GM18519 (cell line): Measurements from ENCODE around the gene NKAIN4.

Experiments used
- ATAC-seq: cut with Tn5 transposase; IDR thresholded peaks from one replicate; pipeline ENCODE4 v1.9.1; 2021; ENCODE audit warnings: mild to moderate bottlenecking, moderate library complexity; ENCODE audit not compliant: unreplicated experiment, low FRiP score

Gene NKAIN4

DNA sequence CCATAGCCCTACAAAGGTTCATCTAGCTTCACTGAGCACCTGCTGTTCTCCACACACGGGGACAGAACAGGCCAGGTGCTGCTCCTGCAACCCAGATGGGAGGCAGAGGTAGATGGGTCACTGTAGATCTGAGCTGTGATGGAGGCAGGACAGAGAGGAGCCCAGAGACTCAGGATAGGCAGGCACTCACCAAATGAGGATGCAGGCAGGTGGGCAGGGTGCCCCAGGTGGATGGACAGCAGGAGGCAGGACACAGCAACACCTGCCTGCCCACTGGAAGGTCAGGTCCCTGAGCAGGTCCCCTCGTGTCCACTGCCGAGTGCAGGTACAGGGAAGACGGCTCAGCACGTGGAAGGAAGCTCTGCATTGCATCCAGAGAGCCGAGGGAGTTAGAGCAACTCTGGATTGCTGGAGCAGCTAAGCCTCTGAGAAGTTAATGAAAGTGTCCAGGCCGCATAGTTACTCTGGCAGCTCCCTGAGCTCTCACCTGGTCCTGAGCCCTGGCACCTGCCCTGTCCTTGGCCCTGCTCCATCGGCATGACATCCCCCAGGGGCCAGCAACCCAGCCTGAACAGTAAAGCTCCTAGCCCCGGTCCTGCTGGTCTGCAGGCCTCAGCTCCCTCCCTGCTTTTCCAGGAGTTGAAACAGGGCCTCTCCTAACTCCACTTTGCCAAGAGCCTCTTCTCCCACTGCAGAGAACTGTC is 33.4 kb downstream of the NKAIN4 start:
- no peak for ATAC-seq

DNA sequence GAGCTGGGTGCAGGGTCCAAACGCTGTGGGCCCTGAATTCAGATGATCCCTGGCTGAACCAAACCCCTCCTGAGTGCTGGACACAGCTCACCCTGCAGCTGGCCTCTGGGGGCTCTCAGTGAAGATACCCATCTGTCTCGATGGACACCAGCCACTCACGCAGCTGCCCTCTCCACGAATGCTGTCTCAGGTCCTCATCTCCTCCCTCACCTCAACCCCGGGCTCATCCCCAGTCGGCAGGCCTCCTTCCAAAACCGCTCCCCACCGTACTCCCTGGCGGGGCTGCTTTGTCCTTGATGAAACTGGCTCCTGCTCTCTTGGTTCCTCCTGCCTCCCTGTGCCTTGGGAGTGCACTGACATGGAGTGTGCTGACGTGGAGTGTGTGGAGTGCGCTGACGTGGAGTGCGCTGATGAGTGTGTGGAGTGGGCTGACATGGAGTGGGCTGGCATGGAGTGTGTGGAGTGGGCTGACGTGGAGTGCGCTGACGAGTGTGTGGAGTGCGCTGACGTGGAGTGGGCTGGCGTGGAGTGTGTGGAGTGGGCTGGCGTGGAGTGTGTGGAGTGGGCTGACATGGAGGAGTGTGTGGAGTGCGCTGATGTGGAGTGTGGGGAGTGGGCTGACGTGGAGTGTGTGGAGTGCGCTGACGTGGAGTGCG is 34.3 kb downstream of the NKAIN4 start:
- no peak for ATAC-seq

DNA sequence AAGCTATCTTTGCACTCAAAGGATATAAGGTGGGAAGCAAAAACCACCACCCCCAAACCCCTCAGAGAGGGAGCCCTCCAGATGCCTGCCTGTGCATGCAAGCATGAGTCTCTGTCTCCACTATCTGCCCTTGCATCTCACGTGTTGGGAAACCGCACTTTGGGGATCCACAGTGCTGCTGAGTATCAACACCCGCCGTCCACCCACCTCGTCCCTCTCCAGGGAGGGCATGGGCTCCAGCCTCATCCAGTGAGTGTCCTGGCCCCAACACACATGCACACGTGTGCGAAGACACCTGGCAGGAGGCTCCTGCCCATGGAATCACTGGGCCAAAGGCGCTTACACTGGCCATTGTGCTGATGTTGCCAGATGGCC is 34.8 kb downstream of the NKAIN4 start:
- no peak for ATAC-seq

DNA sequence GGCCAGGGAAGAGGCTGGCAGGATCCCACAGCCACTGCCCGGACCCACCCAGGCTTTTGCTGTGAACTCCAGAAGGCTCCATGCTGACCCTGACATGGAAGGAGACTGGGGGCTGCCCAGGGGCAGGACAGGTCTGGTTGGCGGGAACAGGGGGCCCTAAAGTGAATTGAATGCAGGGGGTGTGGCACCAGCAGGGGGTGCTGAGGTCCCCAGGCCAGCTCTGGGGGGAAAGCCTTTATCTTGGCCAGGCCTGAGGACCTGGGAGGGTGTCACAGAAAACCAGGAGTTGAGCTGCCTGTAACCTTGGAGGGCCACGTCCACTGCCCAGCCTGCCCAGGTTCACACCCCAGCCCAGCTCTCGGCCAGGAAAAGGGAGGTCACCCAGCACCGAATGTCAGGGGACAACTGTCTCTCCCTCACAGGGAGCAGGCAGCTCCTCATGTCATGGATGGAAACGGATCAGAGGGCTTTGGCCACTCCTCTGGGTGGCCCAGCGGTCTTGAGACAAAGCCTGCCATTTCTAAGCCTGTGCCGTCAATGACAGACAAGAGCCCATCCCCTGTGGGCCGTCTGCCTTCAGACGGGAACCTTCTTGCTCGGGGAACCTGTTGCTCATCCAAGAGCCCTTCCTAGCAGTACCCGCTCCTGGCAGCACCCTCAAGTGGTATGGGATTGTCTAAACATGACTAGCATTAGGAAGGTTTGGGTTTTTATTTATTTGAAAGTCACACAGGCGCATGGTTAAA is 35.4 kb downstream of the NKAIN4 start:
- ATAC-seq = no peak

DNA sequence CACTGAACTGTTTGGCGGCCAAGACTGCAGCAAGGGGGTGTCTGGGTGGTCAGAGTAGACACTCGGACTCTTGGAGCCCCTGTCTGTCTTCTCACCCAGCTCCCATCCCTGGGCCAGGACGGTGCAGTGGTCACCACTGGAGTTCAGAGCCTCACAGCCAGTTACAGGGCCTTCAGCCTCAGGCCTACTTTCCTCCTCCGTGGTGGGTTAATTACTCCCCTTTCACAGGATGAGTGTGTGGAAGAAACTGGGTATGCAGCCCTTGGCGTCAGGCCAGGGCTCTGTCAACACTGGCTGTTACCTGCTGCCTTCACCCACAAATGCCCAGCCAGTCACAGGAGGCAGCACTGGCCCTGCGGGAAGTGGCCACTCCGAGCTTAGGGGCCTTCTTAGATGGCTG is 36.6 kb downstream of the NKAIN4 start:
- no peak for ATAC-seq

DNA sequence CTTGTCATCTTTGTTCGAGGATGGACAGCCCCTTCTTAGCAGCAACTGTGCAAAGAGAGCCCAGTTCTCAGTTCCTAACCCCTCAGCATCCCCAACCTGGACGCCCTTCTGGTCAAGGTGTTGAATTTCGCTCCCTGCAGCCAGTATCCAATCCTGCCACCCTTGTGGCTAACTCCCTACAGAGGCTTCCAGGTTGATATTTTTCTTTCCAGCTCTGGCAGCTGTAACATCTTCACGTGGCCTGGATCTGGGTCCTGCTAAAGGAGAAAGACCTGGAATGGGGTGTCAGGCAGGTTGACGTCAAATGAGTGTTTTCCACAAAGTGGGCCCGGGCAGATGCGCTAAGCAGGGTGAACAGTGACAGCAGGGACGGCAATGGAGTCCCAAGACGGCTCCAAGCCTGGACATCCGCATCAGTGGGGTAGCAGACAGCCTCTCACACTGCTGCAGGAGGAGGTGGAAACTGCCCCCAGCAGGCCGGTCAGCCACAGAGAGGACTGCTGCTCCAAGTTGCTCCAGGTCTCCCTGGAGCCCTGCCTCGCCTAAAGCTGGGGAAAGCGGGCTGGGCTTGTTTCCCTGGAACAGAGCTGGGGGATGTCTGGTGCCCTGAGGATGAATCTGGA is 37.3 kb downstream of the NKAIN4 start:
- no peak for ATAC-seq

DNA sequence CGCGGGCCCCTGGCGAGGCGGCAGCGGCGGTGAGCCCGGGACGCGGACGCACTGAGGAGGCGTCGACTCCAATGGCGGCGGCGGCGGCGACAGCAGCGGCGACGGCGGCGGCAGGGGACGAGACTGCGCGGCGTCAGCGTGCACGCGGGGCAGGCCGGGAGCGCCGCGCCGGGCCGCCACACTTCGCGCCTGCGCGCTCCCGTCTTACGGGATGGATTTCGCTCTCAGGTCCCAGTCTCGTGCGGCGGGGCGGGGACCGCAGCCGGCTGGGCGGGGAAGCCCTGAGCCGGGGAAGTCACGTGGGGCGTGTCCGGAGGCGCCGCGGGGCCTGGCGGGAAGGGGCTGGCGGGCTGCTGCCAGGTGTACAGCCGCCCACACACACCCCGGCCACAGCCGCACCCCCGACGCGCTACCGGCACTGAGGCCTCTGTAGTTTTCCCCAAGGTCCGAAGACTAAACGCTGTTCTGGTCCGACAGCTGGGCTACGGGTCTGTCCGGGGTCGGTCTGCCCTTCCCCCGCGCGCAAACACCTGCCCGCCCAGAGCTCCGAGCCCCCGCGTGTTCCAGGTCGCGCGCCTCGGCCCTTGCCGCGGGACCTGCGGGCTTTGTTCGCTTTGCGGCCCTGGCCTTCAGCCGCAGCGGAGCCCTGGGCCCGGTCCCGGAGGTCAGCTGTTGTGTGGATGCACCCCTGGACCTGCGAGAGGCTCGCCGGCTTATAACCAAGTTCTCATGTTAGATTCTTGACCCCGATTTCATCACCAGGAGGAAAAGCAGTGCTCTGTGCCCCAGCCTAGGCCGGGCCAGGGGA is 38.0 kb downstream of the NKAIN4 start, which contains the start of gene YTHDF1:
YTHDF1 (minus strand) TSS at position 91 of the 808 bp plus-strand sequence. CDS start 239 bp downstream, outside the sequence.
- ATAC-seq = peak; percentile 82

DNA sequence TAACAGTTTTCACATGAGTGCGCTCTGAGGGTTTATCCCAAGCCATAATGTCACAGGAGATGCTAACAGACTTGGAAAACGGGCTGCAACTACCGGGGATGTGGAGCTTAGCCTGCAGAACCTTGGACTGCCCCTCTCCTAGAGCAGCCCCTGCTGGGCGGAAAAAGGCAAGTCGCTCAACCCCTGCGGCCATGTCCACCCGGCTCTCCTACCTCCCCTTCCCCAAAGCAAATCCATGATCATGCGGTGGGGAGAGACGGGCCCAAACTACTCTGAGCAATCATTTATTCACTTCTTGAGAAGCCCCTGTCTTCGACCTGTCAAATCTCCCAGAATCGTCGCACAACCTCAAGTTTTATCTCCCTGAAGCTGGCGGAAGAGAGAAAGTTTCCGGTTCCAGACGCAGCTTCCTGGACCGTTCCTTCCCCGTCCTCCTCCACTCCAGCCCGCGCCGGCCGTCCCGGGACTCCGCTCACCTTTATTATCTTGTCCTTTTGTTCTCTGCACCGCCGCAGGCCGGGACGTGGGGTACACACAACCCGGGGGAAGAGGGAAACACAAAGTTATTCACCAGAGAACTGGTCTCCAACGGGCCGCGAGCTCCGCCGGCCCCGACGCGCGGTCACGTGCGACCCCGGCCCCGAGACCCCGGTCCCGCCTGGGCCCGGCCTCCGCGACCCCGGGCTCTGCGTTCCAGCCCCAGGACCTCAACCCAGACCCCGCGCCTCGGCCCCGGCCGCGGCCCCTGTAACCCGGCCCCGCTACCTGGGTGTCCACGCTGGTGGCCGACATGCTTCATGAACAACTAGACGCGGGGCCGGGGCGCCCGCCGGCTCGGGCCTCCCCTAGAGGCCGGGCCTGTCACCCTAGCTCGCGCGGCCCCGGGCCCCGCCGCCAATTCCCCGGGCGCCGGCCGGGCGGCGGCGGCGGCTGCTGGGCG is 38.9 kb downstream of the NKAIN4 start:
- no peak for ATAC-seq

DNA sequence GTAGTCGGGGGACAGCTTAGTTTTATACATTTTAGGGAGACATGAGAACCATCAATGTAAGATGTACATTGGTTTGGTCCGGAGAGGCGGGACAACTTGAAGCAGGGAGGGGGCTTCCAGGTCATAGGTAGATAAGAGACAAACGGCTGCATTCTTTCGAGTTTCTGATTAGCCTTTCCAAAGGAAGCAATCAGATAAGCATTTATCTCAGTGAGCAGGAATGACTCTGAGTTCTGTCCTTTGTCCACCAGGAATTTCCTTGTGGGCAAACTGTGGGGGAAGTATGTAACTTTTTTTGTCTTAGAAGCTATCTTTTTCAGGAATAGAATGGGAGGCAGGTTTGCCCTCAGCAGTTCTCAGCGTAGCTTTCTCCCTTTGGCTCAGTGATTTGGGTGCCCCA is 39.7 kb downstream of the NKAIN4 start:
- no peak for ATAC-seq

DNA sequence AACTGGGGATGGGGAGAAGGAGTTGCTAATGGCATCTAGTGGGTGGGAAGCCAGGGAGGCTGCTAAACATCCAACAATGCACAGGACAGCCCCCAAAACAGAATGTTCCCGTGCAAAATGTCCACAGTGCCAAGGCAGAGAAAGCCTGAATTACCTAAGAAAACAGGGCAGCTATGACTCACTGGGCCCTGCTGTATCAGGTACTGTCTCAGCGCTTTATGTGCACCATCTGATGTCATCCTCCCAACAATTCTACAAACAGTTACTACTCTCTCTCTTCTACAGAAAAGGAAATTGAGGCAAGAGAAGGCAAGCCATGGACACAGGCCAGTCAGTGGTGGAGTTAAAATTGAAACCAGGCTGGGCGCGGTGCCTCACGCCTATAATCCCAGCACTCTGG is 41.5 kb downstream of the NKAIN4 start:
- no peak for ATAC-seq

DNA sequence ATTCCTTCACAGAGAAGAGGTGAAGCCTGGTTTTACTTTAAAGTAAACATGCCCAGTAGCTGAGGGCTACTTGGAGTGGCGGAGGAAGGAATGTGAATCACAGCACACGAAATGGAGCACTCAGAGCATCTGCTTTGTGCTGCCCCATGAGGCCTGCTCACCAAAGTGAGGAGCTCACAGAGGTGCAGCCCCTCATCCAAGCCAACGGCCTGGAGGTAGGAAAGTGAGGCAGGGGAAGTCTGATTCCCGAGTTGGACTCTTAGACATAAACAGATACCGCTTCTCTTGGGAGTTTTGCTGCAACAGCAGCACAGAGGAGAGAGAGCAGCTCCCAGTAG is 41.9 kb downstream of the NKAIN4 start:
- no peak for ATAC-seq

DNA sequence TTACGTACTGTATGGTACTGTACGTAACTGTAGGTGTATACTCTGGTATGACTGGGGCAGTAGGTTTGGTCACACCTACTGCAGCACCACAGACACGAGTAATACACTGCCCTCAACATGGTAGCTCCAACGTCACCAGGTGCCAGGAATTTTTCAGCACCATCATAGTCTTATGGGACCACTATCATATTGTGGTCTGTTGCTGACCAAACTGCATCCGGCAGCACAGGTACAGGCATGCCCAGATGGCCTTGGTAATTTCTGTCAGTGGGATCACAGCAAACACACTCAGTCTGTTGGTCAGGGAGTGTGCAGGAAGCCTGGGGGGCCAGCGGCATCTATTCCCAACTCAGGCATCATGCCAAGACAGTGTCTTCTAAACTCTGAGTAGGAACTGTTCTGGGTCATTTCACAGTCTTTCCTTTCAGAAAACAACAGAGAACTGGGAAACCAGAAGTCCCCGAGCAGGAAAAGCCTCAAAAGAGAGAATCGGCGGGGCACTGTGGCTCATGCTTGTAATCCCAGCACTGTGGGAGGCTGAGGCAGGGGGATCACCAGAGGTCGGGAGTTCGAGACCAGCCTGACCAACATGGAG is 44.2 kb downstream of the NKAIN4 start:
- ATAC-seq = no peak

DNA sequence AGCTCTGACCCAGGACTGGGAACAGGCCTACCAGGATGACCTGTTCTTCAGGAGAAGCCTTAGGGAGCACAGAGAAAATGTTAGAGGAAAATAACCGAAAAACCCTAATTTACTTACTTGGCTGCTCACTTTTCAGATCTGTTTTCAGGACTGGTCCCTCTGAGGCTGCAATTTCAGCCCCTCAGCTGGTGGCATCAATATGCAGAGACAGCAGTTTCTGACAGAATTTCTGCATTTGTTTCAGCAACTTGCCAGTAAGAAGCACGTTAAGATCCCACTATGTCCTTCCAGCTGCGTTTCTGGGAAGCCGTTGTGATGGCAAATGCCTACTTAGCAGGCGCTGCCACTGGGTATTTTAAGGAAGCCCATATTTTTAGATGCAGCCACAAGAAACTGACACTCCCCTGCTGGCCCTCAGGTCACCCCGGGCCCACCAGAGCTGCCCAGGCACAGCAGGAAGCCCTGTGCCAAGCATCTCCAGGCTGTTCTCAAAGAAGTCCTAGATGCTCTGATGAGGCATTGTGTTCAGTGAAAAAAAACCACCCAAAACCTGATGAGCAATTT is 45.8 kb downstream of the NKAIN4 start:
- ATAC-seq = no peak

DNA sequence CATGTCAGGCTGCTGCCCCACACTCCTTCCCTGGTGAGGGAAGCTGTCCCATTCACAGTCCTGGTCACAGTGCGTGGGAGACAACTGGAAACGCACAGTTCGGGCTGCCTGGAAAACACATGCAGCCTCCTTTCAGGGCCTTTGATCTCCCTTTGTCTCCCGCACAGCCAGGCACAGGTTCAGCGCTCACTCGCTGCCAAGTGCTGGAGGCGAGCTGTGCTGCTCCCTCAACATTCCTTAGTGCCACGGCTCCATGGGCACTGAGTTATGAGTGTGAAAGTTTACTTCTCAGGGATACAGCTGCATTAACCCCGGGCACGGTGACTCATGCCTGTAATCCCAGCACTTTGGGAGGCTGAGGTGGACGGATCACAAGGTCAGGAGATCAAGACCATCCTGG is 47.4 kb downstream of the NKAIN4 start:
- ATAC-seq = no peak

DNA sequence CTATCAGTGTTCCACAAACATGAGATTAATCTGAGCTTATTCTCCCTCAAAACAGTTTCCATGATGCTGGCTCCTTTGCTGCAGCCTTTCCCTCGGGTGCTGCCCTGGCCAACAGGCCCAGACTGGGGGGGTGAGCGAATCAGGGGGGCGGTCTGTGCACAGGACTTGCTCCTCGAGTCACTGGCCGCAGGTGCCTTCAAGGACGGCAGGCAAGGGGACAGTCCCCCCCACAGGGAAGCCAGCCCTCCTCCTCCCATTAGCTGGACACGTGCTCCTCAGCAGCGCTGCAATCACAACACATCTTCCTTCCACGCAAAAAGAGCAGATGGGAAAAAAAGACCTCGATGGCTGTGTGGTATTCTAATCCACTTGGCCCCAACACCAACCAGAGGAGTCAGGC is 48.4 kb downstream of the NKAIN4 start:
- no peak for ATAC-seq

DNA sequence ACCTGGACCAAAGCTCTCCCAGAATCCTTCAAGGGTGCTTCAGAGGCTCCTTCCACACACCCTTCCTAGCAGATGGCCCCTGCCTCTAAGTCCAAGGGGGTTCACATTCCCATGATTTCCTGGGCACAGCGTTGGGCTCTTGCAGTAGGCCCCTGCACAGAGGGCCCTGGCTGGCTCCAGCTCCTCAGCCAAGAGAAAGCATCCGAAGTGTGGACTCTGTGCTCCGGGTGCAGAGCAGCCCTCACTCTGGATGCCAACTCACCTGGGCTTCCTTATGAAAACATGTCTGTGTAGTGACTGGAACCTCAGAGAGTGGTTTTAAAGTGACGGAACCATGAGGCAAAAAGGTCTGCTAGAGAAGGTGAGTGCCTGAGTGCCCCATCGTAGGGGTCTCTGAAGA is 49.9 kb downstream of the NKAIN4 start:
- ATAC-seq = no peak

DNA sequence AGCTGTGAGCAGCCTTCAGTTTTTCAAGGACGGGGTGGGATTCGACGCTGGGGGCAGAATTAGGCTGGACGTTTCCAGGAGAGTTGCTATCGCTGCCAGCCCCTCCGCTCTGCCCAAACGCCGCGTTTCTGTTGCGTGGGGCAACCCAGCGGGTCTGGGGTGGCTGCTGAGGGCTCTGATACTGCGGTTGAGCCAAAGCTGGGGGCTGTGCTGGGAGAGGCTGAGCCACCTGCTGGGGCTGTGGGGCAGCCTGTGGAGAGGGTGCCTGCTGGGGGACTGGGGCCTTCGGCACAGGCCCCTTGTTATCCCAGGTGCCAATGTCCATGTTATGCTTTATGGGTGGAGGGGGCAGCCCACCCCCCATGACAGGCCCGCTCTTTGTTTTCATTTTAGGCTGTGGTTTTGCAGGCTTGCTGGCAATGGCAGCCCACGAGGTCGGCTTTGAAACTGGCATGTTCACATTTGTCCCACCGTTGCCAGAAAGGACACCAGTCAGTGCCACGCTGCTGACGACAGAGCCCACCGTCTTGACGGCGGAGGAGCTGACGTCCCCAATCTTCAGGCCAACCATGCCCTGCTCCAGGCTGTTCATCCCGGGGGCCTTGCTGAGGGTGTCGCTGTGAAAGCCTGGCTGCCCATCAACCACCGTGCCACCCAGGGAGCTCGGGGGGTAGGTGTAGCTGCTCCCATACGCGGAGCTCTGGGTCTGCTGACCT is 51.3 kb downstream of the NKAIN4 start:
- ATAC-seq = no peak

DNA sequence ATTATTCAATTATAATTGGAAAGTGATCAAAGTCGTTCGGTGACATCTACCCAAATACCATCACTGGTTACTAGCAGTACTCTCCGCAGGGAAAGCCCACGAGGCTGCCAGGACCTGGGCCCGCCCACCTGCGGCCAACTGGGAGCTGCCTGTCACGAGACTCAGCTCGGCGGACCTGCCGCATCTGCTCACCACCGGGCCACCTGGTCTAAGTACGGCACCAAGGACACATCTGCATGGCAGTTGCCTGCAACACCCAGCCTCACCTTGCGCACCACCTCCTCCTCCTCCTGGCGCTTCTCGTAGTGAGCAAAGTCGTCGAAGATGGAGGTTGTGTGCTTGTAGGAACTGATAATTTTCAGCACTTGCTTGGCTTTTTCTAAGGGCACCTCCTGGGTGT is 52.2 kb downstream of the NKAIN4 start:
- ATAC-seq = no peak
